ENCODE results near the gene ATAT1.

The ATAT1 gene

GRCh38 chr6:30613251-30614043 lies 13.2 kb upstream of the ATAT1 start:
- peak; percentile 82 for DNase-seq (ENCODE audit: low spot score)

GRCh38 chr6:30614044-30614842 lies 12.4 kb upstream of the ATAT1 start:
- DNase-seq (ENCODE audit: low spot score) = no peak

- DNase-seq (ENCODE audit: low spot score) = peak; percentile 97
Measured at GRCh38 chr6:30614843-30615218, 11.8 kb upstream of the ATAT1 start.

GRCh38 chr6:30615219-30615957 lies 11.3 kb upstream of the ATAT1 start:
- DNase-seq (ENCODE audit: low spot score) = peak; percentile 86

GRCh38 chr6:30615958-30616810 lies 10.5 kb upstream of the ATAT1 start:
- DNase-seq (ENCODE audit: low spot score) = peak; percentile 78

- DNase-seq (ENCODE audit: low spot score) = peak; percentile 100
Measured at GRCh38 chr6:30616811-30617564, 9.7 kb upstream of the ATAT1 start, which contains the start of gene PPP1R10. TSS of gene PPP1R10 (minus strand) at chr6:30617243. CDS start at chr6:30609944, 7,299 bp downstream.

- peak; percentile 97 for DNase-seq (ENCODE audit: low spot score)
Measured at GRCh38 chr6:30617565-30618269, 9.0 kb upstream of the ATAT1 start, which contains the start of gene MRPS18B. TSS of gene MRPS18B (plus strand) at chr6:30617840. CDS start at chr6:30617866, 26 bp downstream.

- DNase-seq (ENCODE audit: low spot score) = peak; percentile 58
Measured at GRCh38 chr6:30618270-30618797, 8.3 kb upstream of the ATAT1 start.

- DNase-seq (ENCODE audit: low spot score) = no peak
Measured at GRCh38 chr6:30619561-30619960, 7.1 kb upstream of the ATAT1 start.

- no peak for DNase-seq (ENCODE audit: low spot score)
Measured at GRCh38 chr6:30625511-30625910, 1.2 kb upstream of the ATAT1 start.

- no peak for DNase-seq (ENCODE audit: low spot score)
Measured at GRCh38 chr6:30635834-30636233, 9.2 kb downstream of the ATAT1 start.

- DNase-seq (ENCODE audit: low spot score) = no peak
Measured at GRCh38 chr6:30640481-30640880, 13.8 kb downstream of the ATAT1 start.

GRCh38 chr6:30641048-30641447 lies 14.4 kb downstream of the ATAT1 start:
- DNase-seq (ENCODE audit: low spot score) = no peak

GRCh38 chr6:30643656-30644055 lies 17.0 kb downstream of the ATAT1 start:
- DNase-seq (ENCODE audit: low spot score) = no peak

- DNase-seq (ENCODE audit: low spot score) = no peak
Measured at GRCh38 chr6:30644769-30645168, 18.1 kb downstream of the ATAT1 start.

GRCh38 chr6:30645989-30646388 lies 19.3 kb downstream of the ATAT1 start:
- no peak for DNase-seq (ENCODE audit: low spot score)

GRCh38 chr6:30646450-30647241 lies 20.0 kb downstream of the ATAT1 start, which contains the start of gene C6orf136:
TSS of gene C6orf136 (plus strand) at chr6:30647133. CDS start at chr6:30647232, 99 bp downstream.
- peak; percentile 95 for DNase-seq (ENCODE audit: low spot score)

GRCh38 chr6:30647242-30648116 lies 20.8 kb downstream of the ATAT1 start:
- peak; percentile 84 for DNase-seq (ENCODE audit: low spot score)

Measured in RKO (cell line).